HUES48 (cell line): ENCODE data around the gene THSD4.

ENCODE experiments used
- H3K27ac ChIP-seq: one replicate; pipeline ENCODE4 v1.7.0; 2013; ENCODE audit warnings: low read depth, low read length, inconsistent platforms
- H3K27me3 ChIP-seq: 2 replicates; pipeline ENCODE4 v1.6.1; 2013; ENCODE audit warnings: mild to moderate bottlenecking, low read length; ENCODE audit not compliant: control insufficient read depth, insufficient read depth
- H3K36me3 ChIP-seq: 2 replicates; pipeline ENCODE4 v1.6.1; 2013; ENCODE audit warnings: low read length; ENCODE audit not compliant: control insufficient read depth, insufficient read depth
- H3K4me1 ChIP-seq: 2 replicates; pipeline ENCODE4 v1.6.1; 2013; ENCODE audit warnings: mild to moderate bottlenecking, low read length; ENCODE audit not compliant: control insufficient read depth, insufficient read depth
- H3K4me3 ChIP-seq: 2 replicates; pipeline ENCODE4 v1.5.1; 2013; ENCODE audit warnings: mild to moderate bottlenecking, low read depth, low read length
- H3K9ac ChIP-seq: 2 replicates; pipeline ENCODE4 v1.6.1; 2013; ENCODE audit warnings: mild to moderate bottlenecking, low read depth, low read length, moderate library complexity
- H3K9me3 ChIP-seq: 2 replicates; pipeline ENCODE4 v1.6.1; 2013; ENCODE audit warnings: low read length; ENCODE audit not compliant: control insufficient read depth, insufficient read depth

THSD4 gene

DNA sequence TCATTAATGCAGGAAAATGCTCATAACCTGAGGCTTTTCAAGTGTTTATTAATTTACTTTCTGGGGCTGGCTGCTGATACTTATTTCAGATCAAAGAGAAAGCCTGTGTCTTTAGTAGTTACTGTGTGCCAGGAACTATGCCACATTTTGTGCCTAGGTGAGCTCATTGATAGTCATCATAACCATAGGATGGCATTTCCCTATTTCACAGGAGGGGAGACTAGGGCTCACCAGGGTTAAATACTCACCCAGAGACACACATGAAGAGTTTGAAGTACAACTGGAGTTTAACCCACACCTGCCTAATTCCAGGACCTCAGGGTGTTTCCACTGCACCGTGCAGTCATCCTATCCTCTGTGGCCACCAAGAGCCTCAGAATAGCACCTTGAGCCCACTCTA, 430.7 kb downstream of the THSD4 start:
- H3K36me3 ChIP-seq: no peaks in the 10 kb centered on the region
- no peaks in the 10 kb centered on the region for H3K4me1 ChIP-seq
- H3K4me3 ChIP-seq: no peak overlapping the region
- H3K9me3 ChIP-seq: no peaks in the 10 kb centered on the region
- no peaks in the 10 kb centered on the region for H3K27me3 ChIP-seq
- no peak overlapping the region for H3K9ac ChIP-seq
- H3K27ac ChIP-seq: no peak overlapping the region

DNA sequence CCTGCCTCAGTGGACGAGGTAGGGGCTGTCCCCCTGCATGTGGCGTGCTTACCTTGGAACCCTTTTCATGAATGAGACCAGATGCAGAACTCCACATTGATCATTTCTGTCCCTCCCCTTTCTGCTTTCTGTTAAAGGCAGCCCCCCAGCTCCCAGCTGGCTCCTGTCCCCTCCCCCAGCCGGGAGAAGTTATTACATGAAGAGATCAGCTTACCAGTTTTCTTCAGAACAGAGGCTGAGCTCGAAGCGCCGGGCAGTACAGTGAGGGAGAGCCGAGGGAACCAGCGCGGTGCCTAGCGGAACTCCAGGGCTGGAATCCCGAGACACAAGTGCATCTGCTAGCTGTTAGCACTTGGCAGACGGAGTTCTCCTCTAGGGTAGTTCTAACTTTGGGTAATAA, 431.7 kb downstream of the THSD4 start:
- H3K4me3 ChIP-seq: no peak overlapping the region
- no peaks in the 10 kb centered on the region for H3K4me1 ChIP-seq

DNA sequence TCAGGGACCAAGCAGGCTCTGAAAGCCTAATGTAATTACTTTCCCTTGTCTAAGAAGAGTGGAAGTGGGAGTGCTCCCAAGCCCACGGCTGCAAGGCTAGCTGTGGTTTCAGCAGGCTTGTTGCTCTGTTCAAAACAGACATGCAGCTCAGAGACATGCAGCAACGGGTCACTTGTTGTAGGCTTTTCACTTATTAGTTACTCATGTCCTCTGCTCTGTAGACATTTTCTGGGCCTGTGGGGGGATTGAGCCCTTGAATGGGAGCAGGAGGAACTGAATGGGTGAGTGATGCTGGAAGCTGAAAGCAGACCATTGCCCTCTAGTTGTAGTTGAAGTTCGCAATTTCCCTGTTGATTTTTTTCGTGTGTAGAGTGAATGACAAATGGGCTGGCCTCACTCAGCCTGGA, 433.1 kb downstream of the THSD4 start:
- H3K4me3 ChIP-seq: no peak overlapping the region
- H3K9ac ChIP-seq: no peak overlapping the region

More for the DNA sequence above, 431.7 kb downstream of the THSD4 start:
- Histone ChIP-seq H3K9me3 (no peaks in the 10 kb centered on the region), H3K27ac (no peak overlapping the region), H3K9ac (no peak overlapping the region), H3K27me3 (no peaks in the 10 kb centered on the region), H3K36me3 (no peaks in the 10 kb centered on the region)

DNA sequence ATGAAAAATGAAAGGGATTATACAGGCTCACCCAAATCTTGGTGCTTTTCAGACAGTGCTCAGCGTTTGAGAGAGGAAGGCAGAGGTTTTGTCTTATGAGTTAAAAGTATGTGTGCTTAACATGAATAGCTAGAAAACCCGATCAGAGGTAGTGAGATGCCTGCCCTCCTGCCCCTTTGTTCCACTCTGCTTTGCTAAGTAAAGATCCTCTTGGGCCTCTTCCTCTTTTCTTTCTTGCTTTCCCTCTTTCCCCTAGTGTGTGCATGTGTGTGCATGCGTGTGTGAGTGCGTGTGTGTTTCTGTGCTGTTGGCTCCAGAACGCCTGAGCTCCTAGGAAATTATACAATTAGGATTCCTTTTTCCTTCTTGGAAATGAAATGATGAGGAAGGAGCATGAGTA, 433.8 kb downstream of the THSD4 start:
- no peaks in the 10 kb centered on the region for H3K4me1 ChIP-seq
- no peaks in the 10 kb centered on the region for H3K27me3 ChIP-seq
- no peaks in the 10 kb centered on the region for H3K9me3 ChIP-seq
- H3K36me3 ChIP-seq: no peaks in the 10 kb centered on the region
- no peak overlapping the region for H3K27ac ChIP-seq
- no peak overlapping the region for H3K4me3 ChIP-seq
- no peak overlapping the region for H3K9ac ChIP-seq

More for the DNA sequence above, 433.1 kb downstream of the THSD4 start:
- Histone ChIP-seq H3K9me3 (no peaks in the 10 kb centered on the region), H3K36me3 (no peaks in the 10 kb centered on the region), H3K4me1 (no peaks in the 10 kb centered on the region), H3K27me3 (no peaks in the 10 kb centered on the region), H3K27ac (no peak overlapping the region)

DNA sequence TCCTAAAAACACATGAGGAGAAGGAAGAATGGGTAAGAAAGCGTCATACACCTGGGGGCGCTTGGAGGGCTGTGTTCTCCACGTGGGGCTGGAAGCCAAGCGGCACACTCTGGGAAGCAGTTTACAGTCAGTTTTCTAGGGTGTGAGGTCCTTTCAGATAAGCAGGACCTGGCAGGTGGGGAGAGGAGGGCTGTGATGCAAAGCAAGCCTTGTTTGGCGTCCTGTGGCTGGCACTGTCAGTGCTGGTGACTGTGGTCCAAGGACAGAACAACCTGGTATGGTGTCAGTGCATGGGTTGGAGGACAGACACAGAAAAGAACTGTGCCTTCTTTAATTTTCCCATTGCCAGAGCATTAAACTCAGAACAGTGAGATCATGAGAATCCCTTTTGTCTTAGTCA, 434.4 kb downstream of the THSD4 start:
- Histone ChIP-seq H3K4me1 (no peaks in the 10 kb centered on the region), H3K27ac (no peak overlapping the region), H3K4me3 (no peak overlapping the region), H3K9ac (no peak overlapping the region), H3K9me3 (no peaks in the 10 kb centered on the region), H3K36me3 (no peaks in the 10 kb centered on the region), H3K27me3 (no peaks in the 10 kb centered on the region)

DNA sequence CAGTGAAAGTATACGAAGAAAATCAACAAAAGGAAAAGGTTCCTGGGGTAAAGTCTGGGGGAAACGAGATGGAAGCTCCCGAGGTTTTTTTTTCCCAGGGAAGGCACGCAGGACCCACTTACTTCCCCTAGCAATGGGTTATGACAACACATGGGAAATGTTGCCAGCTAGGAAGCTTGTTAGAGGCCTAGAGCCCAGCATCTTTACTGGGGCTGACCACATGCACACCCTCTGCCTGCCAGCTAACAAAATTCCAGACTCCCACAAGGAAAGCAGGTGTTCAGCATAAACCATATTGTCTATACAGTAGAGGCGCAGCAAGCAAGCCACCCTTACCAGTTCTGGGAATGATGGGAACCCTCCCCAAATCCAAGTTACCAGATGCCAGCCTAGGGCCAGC, 436.3 kb downstream of the THSD4 start:
- no peak overlapping the region for H3K9ac ChIP-seq
- H3K36me3 ChIP-seq: no peaks in the 10 kb centered on the region
- no peaks in the 10 kb centered on the region for H3K4me1 ChIP-seq
- H3K9me3 ChIP-seq: no peaks in the 10 kb centered on the region
- H3K4me3 ChIP-seq: no peak overlapping the region
- H3K27me3 ChIP-seq: no peaks in the 10 kb centered on the region
- H3K27ac ChIP-seq: no peak overlapping the region

DNA sequence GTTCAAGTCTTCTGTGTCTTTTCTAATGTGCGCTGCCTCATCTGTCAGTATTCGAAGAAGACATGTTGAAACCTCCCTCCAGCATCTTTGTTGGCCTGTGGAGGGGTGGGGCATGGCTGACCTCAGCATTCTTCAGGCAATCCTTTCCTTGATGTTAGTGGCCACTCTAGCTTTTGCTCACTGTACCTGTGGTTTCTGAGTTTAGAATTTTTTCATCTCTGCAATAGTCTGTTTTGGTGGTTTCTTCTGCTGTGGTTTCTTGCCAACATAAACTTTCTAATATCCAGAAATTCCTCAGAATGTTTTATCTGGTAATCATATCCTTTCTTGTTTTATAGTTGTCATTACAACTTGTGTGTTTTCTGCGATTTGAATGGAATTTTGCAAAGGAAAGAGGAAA, 443.8 kb downstream of the THSD4 start:
- Histone ChIP-seq H3K4me3 (no peak overlapping the region), H3K4me1 (no peaks in the 10 kb centered on the region), H3K9me3 (no peaks in the 10 kb centered on the region), H3K9ac (no peak overlapping the region), H3K36me3 (no peaks in the 10 kb centered on the region), H3K27ac (no peak overlapping the region), H3K27me3 (no peaks in the 10 kb centered on the region)

DNA sequence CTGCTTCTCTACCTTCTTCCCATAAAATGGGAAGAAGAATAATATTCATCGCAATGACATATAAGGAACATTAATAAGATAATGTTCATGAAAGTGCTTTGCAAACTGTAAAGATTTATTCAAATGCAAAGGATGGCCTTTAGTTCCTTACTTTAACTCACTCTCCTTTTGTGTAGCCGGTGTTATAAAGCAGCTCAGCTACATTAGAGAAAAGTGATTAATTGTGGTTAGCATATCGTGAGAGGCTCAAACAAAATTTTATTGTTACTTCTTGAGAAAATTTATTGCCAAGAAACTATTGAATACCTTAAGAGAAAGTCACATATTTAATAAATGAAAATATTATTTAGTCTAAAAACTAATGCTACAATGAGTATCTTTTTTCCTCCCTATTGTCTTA, 444.3 kb downstream of the THSD4 start:
- H3K27me3 ChIP-seq: no peaks in the 10 kb centered on the region

DNA sequence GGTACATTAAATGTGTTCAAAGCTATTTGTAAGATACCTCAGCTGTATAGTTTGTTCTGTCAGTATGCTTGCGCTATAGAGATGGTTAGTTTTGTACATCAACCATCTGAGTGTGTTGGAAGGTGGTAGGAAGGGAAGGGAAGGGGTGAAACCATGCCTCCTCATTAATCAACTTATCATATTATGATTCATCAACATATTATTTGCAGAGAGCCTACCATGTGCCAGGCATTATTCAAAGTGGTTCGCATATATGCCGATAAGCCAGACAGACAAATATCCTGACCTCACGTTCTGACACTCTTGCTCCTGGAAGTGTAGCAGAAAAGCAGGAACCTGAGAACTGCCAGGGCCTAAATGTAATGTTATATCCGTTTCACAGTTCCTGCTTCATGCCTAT, 447.0 kb downstream of the THSD4 start:
- Histone ChIP-seq H3K4me3 (no peak overlapping the region), H3K4me1 (no peaks in the 10 kb centered on the region), H3K9ac (no peak overlapping the region), H3K9me3 (no peaks in the 10 kb centered on the region), H3K27me3 (no peaks in the 10 kb centered on the region), H3K27ac (no peak overlapping the region), H3K36me3 (no peaks in the 10 kb centered on the region)

More for the DNA sequence above, 444.3 kb downstream of the THSD4 start:
- no peak overlapping the region for H3K27ac ChIP-seq
- no peak overlapping the region for H3K9ac ChIP-seq
- no peaks in the 10 kb centered on the region for H3K36me3 ChIP-seq
- no peaks in the 10 kb centered on the region for H3K9me3 ChIP-seq
- no peaks in the 10 kb centered on the region for H3K4me1 ChIP-seq
- H3K4me3 ChIP-seq: no peak overlapping the region

DNA sequence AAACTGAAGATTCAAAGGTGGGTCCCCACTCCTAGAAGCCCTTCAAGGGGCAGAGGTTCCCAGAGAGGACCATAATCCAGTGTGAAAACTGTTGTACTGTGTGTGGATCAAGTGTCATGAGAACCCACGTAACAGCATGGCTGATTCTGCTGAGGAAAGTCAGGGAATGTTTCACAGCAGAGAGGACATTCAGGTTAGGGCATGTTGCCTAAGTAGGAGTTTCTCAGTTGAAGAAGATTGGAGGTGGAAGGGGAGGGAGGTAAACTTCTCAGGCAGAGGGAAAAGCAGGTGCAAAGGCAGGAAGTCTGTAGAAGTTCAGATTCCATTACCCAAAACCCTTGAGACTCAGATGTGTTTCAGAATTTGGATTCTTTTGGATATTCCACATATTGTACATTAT, 448.9 kb downstream of the THSD4 start:
- H3K4me3 ChIP-seq: no peak overlapping the region
- no peaks in the 10 kb centered on the region for H3K27me3 ChIP-seq
- no peak overlapping the region for H3K27ac ChIP-seq
- no peak overlapping the region for H3K9ac ChIP-seq
- H3K36me3 ChIP-seq: no peaks in the 10 kb centered on the region
- no peaks in the 10 kb centered on the region for H3K9me3 ChIP-seq
- H3K4me1 ChIP-seq: no peaks in the 10 kb centered on the region

DNA sequence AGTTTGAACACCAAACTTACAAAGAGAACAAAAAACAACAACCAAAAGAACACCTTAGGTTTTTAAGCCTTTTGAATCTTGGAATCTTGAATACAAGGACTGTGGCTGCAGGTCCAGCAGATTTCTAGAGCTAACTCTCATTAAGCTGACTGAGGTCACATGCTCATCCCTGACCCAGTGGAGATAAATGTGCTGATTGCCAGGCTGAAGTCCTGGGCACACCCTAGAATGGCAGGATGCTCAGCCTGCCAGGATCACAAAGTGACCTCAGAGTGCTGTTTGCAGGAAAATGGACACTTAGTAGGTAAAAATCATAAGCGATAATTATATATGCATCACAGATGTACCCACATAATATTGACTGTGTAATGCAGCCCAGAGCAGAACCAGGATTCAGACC, 449.7 kb downstream of the THSD4 start:
- Histone ChIP-seq H3K9ac (no peak overlapping the region), H3K4me3 (no peak overlapping the region), H3K36me3 (no peaks in the 10 kb centered on the region), H3K27me3 (no peaks in the 10 kb centered on the region), H3K27ac (no peak overlapping the region), H3K9me3 (no peaks in the 10 kb centered on the region), H3K4me1 (no peaks in the 10 kb centered on the region)

DNA sequence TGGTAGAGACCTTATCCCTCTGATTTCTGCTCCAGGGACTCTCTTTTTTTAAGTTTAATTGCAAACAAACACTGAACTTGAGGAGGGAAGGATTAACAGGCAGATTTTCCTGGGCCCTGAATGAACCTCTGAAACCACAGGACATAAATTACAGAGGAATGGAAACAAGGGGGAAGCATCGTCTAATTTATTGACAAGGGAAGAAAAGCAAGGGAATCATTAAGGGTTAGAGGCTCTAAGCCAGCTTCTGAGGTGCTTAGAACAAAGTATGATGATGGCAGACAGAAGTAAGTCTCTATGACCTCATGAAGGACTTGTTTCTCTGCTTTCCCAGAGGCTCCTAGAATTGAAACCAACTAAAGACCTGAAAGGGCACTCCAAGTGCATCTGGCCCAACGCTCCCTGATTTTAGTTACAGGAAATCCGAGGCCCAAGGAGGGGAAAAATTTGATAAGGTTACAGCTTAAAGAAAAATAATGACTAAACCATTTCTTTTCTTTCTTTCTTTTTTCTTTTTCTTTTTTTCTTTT, 450.4 kb downstream of the THSD4 start:
- H3K4me3 ChIP-seq: no peak overlapping the region
- H3K9ac ChIP-seq: no peak overlapping the region
- H3K27me3 ChIP-seq: no peaks in the 10 kb centered on the region
- H3K4me1 ChIP-seq: no peaks in the 10 kb centered on the region
- H3K27ac ChIP-seq: no peak overlapping the region
- no peaks in the 10 kb centered on the region for H3K36me3 ChIP-seq
- no peaks in the 10 kb centered on the region for H3K9me3 ChIP-seq
